Smooth muscle cell (in vitro differentiated cells): ENCODE data around the gene CALM1. TPM values are rescaled to one million over a fixed set of nuclear protein-coding genes. Genes with fewer than 3 reads are reported as not detected.

ENCODE experiments used
- DNase-seq: peaks from one replicate; lab custom pipeline; 2025; ENCODE audit not compliant: unreplicated experiment; lab: John Stamatoyannopoulos, UW
- H2AFZ ChIP-seq: fragments of 200-600 bp; sonication (generic); 2 replicates; pipeline ENCODE4 v1.6.0; 2016; ENCODE audit warnings: antibody characterized with exemption, low read depth, mild to moderate bottlenecking
- H3F3A ChIP-seq: fragments of 200-600 bp; sonication (generic); 2 replicates; pipeline ENCODE4 v1.6.0; 2017; ENCODE audit warnings: antibody characterized with exemption, low read depth
- H3K27ac ChIP-seq: fragments of 200-600 bp; sonication (generic); 2 replicates; pipeline ENCODE4 v1.5.1; 2016; ENCODE audit warnings: low read depth, mild to moderate bottlenecking
- H3K27me3 ChIP-seq: fragments of 200-600 bp; sonication (generic); 2 replicates; pipeline ENCODE4 v1.6.1; 2016; ENCODE audit warnings: low read depth, mild to moderate bottlenecking
- H3K36me3 ChIP-seq: fragments of 200-600 bp; sonication (generic); 2 replicates; pipeline ENCODE4 v1.5.1; 2016; ENCODE audit warnings: low read depth
- H3K4me1 ChIP-seq: fragments of 200-600 bp; sonication (generic); 2 replicates; pipeline ENCODE4 v1.5.1; 2016; ENCODE audit warnings: low read depth
- H3K4me2 ChIP-seq: fragments of 200-600 bp; sonication (generic); 2 replicates; pipeline ENCODE4 v1.6.0; 2016; ENCODE audit warnings: mild to moderate bottlenecking
- H3K4me3 ChIP-seq: fragments of 200-600 bp; sonication (generic); 2 replicates; pipeline ENCODE4 v1.5.1; 2016; ENCODE audit warnings: mild to moderate bottlenecking
- H3K79me2 ChIP-seq: fragments of 200-600 bp; sonication (generic); 2 replicates; pipeline ENCODE4 v1.6.0; 2016; ENCODE audit warnings: low read depth, mild to moderate bottlenecking
- H3K9ac ChIP-seq: fragments of 200-600 bp; sonication (generic); 2 replicates; pipeline ENCODE4 v1.6.0; 2016; ENCODE audit warnings: low read depth
- H3K9me3 ChIP-seq: fragments of 200-600 bp; sonication (generic); replicated peaks from 2 replicates; pipeline ENCODE4 v1.5.1; 2016; ENCODE audit warnings: low read depth
- H4K20me1 ChIP-seq: fragments of 200-600 bp; sonication (generic); 2 replicates; pipeline ENCODE4 v1.6.0; 2016; ENCODE audit warnings: low read depth
- WGBS: methylation state at CpG from one replicate; pipeline ENCODE4 v1.1.7; 2016; ENCODE audit warnings: low lambda C conversion rate; 5-methylcytosine and 5-hydroxymethylcytosine counted together
- polyA plus RNA-seq: library from polyadenylated mRNA; unstranded; fragments of >200 nt; fragmentation: Nextera tagmentation; extraction: Ambion mirVana; gene quantifications from 2 replicates; pipeline ENCODE4 v1.2.1, GENCODE V29; 2016
- total RNA-seq: library from RNA; depleted of rRNA; stranded (reverse); fragments of >200 nt; gene quantifications from 2 replicates; pipeline ENCODE4 v1.2.3, GENCODE V29; 2014
- TF ChIP-seq, protein P1 (sequence below): fragments of 200-600 bp; sonication (generic); IDR thresholded peaks from 2 replicates; pipeline ENCODE4 v1.5.1; 2017; ENCODE audit warnings: borderline replicate concordance, mild to moderate bottlenecking, antibody characterized with exemption; ENCODE audit not compliant: insufficient read depth, poor library complexity, severe bottlenecking

Gene CALM1
- total and polyA plus RNA-seq, 2 experiments from 2014 or later = 302 to 545 TPM

DNA sequence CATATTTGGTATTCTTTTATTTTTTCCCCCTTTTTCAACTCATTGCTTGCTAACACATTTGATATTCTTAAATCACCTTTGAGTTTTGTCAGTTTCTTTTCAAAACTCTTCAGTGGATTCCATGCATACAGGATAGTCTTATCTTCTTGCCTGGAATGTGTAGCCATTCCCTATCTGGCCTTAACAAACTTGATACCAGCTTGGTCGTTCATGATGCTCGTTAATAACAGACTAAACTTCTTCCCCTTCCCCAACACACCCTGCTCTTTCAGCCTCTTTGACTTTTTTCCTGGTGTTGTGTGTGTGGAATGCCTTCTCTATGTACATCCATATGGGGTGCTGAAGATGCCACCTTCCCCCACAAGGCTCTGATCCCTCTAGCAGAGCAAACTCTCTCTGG is 17.7 kb upstream of the CALM1 start:
- H3K36me3 ChIP-seq = no peaks in the 10 kb centered on the region
- H3K9ac ChIP-seq = no peak overlapping the region
- WGBS = 71% methylated on average over 2 of the region's 2 CpGs
- no peak overlapping the region for H2AFZ ChIP-seq
- TF ChIP-seq, protein P1, sequence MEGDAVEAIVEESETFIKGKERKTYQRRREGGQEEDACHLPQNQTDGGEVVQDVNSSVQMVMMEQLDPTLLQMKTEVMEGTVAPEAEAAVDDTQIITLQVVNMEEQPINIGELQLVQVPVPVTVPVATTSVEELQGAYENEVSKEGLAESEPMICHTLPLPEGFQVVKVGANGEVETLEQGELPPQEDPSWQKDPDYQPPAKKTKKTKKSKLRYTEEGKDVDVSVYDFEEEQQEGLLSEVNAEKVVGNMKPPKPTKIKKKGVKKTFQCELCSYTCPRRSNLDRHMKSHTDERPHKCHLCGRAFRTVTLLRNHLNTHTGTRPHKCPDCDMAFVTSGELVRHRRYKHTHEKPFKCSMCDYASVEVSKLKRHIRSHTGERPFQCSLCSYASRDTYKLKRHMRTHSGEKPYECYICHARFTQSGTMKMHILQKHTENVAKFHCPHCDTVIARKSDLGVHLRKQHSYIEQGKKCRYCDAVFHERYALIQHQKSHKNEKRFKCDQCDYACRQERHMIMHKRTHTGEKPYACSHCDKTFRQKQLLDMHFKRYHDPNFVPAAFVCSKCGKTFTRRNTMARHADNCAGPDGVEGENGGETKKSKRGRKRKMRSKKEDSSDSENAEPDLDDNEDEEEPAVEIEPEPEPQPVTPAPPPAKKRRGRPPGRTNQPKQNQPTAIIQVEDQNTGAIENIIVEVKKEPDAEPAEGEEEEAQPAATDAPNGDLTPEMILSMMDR = no peak
- no peak overlapping the region for H3K4me2 ChIP-seq
- H3K4me1 ChIP-seq = peaks cover 10% of the 10 kb centered on the region
- no peaks in the 10 kb centered on the region for H3K27me3 ChIP-seq
- H3K9me3 ChIP-seq = no peaks in the 10 kb centered on the region
- no peaks in the 10 kb centered on the region for H3K79me2 ChIP-seq
- H3F3A ChIP-seq = peaks cover 8% of the 10 kb centered on the region
- H3K27ac ChIP-seq = no peak overlapping the region
- DNase-seq = no peak
- H3K4me3 ChIP-seq = no peak overlapping the region
- no peaks in the 10 kb centered on the region for H4K20me1 ChIP-seq

DNA sequence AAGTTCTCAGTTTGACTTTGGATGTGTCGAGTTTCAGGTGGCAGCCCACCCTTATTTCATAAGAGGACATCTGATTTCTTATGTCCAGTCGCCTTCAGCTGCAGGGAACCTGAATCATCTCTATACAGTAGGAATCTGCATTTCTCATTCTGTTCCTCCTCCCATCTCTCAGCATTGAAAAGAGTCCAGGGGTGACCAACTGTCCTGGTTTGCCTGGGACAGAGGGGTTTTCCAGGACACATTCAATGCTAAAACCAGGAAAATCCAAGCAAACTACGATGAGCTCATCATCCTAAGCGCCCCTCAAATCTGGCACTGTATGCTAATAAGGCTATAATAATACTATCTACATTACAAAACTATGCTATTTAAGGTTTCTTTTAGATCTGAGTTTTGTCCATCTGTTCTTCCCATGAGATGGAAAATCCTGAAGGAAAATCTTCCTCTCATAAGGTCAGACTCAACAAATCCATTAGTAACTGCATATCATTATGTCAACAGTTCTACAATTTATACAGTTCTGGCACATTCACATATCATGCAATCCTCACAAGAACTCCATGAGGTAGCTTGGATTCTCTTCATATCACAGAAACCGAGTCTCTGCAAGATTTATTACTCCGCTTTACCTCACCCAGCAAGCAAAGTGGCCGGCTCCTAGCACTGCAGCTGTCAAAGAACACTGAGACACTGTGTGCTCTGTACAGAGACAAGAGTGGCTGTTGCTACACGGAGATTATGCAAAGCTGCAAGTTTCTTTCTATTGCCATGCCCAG is 15.6 kb upstream of the CALM1 start:
- 70% methylated on average over 8 of the region's 8 CpGs for WGBS
- Histone ChIP-seq H3K9me3 (no peaks in the 10 kb centered on the region), H3K27me3 (no peaks in the 10 kb centered on the region), H3K9ac (no peak overlapping the region), H3K4me1 (peaks cover 12% of the 10 kb centered on the region), H3F3A (peaks cover 15% of the 10 kb centered on the region), H2AFZ (no peak overlapping the region), H3K27ac (peak overlapping the region; percentile 100), H4K20me1 (no peaks in the 10 kb centered on the region), H3K4me2 (peak overlapping the region; percentile 90), H3K79me2 (no peaks in the 10 kb centered on the region), H3K4me3 (peak overlapping the region; percentile 68), H3K36me3 (no peaks in the 10 kb centered on the region)
- no peak for DNase-seq
- TF ChIP-seq, protein P1 = no peak

DNA sequence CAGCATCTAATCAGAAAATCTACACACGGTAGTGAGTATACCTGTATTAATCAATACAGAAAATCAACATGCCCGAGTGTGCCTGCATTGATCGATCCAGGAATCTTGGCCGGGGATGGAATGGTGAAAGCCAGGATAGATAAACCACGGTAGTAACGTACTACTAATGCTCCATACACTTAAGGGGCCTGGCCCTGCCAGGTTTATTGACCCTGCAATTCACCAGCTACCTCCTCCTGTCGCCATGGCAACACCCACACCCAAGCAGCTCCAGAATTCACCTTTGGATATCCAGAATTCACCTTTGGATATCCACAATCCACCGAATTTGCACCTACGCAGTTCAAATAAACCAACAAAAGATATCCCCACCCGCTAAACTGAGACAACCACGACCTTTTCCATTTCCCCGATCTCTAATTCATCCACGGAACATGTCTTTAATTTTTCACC is 14.8 kb upstream of the CALM1 start:
- H2AFZ ChIP-seq = peak overlapping the region; percentile 81
- H4K20me1 ChIP-seq = no peaks in the 10 kb centered on the region
- TF ChIP-seq, protein P1 = no peak
- no peaks in the 10 kb centered on the region for H3K27me3 ChIP-seq
- H3K36me3 ChIP-seq = no peaks in the 10 kb centered on the region
- peaks cover 15% of the 10 kb centered on the region for H3F3A ChIP-seq
- no peaks in the 10 kb centered on the region for H3K79me2 ChIP-seq
- 45% methylated on average over 13 of the region's 13 CpGs for WGBS
- DNase-seq = no peak
- peak overlapping the region; percentile 100 for H3K9ac ChIP-seq
- H3K27ac ChIP-seq = peak overlapping the region; percentile 100
- peak overlapping the region; percentile 68 for H3K4me3 ChIP-seq
- H3K9me3 ChIP-seq = no peaks in the 10 kb centered on the region
- peak overlapping the region; percentile 90 for H3K4me2 ChIP-seq
- H3K4me1 ChIP-seq = peaks cover 12% of the 10 kb centered on the region
